Right lobe of liver (tissue), 4 donors: ENCODE results near the gene RSBN1L.

Experiments used
- POLR2A ChIP-seq: fragments of 450-650 bp; IDR thresholded peaks from one replicate; pipeline ENCODE4 v1.6.1; 2017; ENCODE audit warnings: antibody characterized with exemption, mild to moderate bottlenecking
- TF ChIP-seq, protein P1 (sequence below), 4 donors: fragments of 200-600 bp in 3 of 4; fragments of 450-650 bp in 1 of 4; IDR thresholded peaks; one replicate each; pipeline versions ENCODE4 v1.5.1 to v1.8.0; 2016 to 2022; ENCODE audit warnings: antibody characterized with exemption in 4 of 4, mild to moderate bottlenecking in 2 of 4
- donor health status: DM: no; HTN: no; CAD: no.
- donor health status: DM: no; HTN: no; CAD: no.
- donor health status: DM: no; HTN: yes; CAD: no.

DNA sequence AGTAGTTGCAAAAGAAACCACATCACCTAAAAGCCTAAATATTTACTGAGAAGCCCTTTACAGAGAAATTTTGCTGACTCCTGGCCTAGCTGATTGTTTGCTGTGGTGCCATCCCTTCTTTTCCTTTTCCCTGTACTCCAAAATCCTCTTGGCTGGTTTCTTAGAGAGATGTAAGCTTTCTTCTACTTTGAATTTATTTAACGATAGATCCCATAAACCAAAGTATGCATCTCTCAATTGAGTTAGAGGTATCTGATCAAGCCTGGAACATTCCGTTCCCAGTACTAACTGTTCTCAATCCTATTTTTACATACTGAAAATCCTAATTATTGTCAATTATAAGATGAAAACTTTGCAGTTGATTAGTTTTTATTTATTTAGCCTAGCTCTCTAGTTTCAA is 95.7 kb downstream of the RSBN1L start:
- TF ChIP-seq, protein P1, sequence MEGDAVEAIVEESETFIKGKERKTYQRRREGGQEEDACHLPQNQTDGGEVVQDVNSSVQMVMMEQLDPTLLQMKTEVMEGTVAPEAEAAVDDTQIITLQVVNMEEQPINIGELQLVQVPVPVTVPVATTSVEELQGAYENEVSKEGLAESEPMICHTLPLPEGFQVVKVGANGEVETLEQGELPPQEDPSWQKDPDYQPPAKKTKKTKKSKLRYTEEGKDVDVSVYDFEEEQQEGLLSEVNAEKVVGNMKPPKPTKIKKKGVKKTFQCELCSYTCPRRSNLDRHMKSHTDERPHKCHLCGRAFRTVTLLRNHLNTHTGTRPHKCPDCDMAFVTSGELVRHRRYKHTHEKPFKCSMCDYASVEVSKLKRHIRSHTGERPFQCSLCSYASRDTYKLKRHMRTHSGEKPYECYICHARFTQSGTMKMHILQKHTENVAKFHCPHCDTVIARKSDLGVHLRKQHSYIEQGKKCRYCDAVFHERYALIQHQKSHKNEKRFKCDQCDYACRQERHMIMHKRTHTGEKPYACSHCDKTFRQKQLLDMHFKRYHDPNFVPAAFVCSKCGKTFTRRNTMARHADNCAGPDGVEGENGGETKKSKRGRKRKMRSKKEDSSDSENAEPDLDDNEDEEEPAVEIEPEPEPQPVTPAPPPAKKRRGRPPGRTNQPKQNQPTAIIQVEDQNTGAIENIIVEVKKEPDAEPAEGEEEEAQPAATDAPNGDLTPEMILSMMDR (IDR thresholded peaks at IDR 0.05): no peak
- no peak for TF ChIP-seq POLR2A
